ENCODE results near the gene PALM. TPM values are rescaled to one million over a fixed set of nuclear protein-coding genes. Genes with fewer than 3 reads are reported as not detected.

Gene PALM
- total and polyA plus RNA-seq, 9 of the 15 experiments (the other 6 are each of a cell fraction or from before 2014, with no cell fraction given), result 0.04 to 6.6 (median 1.7) TPM

DNA sequence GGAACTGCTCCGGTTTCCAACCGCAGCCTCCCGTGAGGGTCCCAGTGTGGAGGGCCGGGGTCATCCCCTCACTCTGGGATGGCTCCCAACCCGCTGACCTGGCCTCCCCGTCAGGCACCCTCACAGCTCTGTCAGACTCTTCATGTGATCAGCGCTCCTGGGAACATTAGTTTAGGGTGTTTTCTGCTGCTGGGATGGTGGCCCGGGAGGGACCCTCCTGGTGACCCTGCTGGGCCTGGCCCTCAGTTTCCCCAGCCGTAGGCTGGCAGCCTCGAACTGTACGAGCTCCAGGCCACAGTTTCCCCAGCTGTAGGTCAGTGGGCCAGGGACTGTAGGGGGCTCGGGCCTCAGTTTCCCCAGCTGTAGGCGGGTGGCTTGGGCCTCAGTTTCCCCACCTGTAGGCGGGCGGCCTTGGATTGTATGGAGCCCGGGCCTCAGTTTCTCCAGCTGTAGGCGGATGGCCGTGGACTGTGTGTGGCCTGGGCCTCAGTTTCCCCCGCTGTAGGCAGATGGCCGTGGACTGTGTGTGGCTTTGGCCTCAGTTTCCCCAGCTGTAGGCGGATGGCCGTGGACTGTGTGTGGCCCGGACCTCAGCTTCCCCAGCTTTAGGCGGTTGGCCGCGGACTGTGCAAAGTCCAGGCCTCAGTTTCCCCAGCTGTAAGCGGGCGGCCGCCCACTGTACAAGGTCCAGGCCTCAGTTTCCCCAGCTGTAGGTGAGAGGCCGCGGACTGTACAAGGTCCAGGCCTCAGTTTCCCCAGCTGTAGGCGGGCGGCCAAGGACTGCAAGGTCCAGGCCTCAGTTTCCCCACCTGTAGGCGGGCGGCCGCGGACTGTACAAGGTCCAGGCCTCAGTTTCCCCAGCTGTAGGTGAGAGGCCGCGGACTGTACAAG lies 87.2 kb downstream of the PALM start:
- peaks cover 3% of the 10 kb centered on the region; the same call in 1 of the 2 replicates for H3K9me3 ChIP-seq (replicated peaks; ENCODE audit: control insufficient read depth, insufficient read depth, low read depth, low read length)
- intact Hi-C loops (cut with micrococcal nuclease) (no loop called here), in situ Hi-C loops (cut with MboI) (no loop called here)
- peaks cover 7% of the 10 kb centered on the region for H3K9me1 ChIP-seq (ENCODE audit: control insufficient read depth, insufficient read depth, low read length)
- no peak for ATAC-seq
- DNase-seq (ENCODE audit: extremely low read depth in 1 of 4, low spot score in 3 of 4), result no peak
- H3K4me2 ChIP-seq (ENCODE audit: insufficient read depth, low read length), result peak overlapping the region; percentile 80
- peaks cover 29% of the 10 kb centered on the region for H3K36me3 ChIP-seq (ENCODE audit: control insufficient read depth, insufficient read depth, low read length)
- H3K4me1 ChIP-seq (replicated peaks in 1 of 2; ENCODE audit: control insufficient read depth in 2 of 2, insufficient read depth in 2 of 2, low read length in 2 of 2), result peaks cover 34 to 81% of the 10 kb centered on the region in 2 experiments
- POLR2A ChIA-PET, result interaction anchor here (1.3 to 1.5 kb wide), 2 partner anchors 9 to 11 kb away, joined by 5 read pairs; no protein-coding TSS in a partner anchor
- peak overlapping the region; percentile 89; the same call in 2 of the 3 replicates for H3K27ac ChIP-seq (ENCODE audit: extremely low read depth, low read depth, low read length)
- no peak overlapping the region for H2AFZ ChIP-seq (ENCODE audit: low read depth, low read length)
- peak overlapping the region; percentile 55 for H3K4me3 ChIP-seq
- no peaks in the 10 kb centered on the region for H3K27me3 ChIP-seq (ENCODE audit: control insufficient read depth in 2 of 2, insufficient read depth in 2 of 2, low read length in 2 of 2)
- peaks cover 52% of the 10 kb centered on the region for H3K79me2 ChIP-seq (ENCODE audit: control insufficient read depth, insufficient read depth, low read length)
- FAIRE-seq, result no peak
- H3K9ac ChIP-seq (ENCODE audit: insufficient read depth in 1 of 2, low read depth in 2 of 2, low read length in 2 of 2), result peak overlapping the region; percentile 92 to 95
- no TSS peak for BruUV-seq (replicated peaks)
- H4K20me1 ChIP-seq (replicated peaks; ENCODE audit: control insufficient read depth, insufficient read depth, low read length), result peaks cover 29% of the 10 kb centered on the region
- 66% methylated on average over 35 of the region's 39 CpGs for WGBS (ENCODE audit: insufficient coverage, low coverage, missing lambda C conversion rate)
- CTCF ChIA-PET (ENCODE audit: low intra/inter-chr PET ratio), result no interaction called here
- TF ChIP-seq CBX2 (IDR thresholded peaks at IDR 0.05; ENCODE audit: insufficient read depth, low read length, poor library complexity, severe bottlenecking), result no peak
- 0 out of 2 replicates have a peak, but pooled peaks have one; percentile 14 for TF ChIP-seq ZNF511 (CRISPR knock-in tag; IDR thresholded peaks at IDR 0.05)
- TF ChIP-seq, protein P1, sequence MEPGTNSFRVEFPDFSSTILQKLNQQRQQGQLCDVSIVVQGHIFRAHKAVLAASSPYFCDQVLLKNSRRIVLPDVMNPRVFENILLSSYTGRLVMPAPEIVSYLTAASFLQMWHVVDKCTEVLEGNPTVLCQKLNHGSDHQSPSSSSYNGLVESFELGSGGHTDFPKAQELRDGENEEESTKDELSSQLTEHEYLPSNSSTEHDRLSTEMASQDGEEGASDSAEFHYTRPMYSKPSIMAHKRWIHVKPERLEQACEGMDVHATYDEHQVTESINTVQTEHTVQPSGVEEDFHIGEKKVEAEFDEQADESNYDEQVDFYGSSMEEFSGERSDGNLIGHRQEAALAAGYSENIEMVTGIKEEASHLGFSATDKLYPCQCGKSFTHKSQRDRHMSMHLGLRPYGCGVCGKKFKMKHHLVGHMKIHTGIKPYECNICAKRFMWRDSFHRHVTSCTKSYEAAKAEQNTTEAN (CRISPR knock-in tag; IDR thresholded peaks at IDR 0.05), result no peak
- no peak for TF ChIP-seq BCLAF1 (IDR thresholded peaks at IDR 0.05; ENCODE audit: borderline replicate concordance in 1 of 2, control insufficient read depth in 1 of 2, low read depth in 2 of 2, low read length in 1 of 2)
- no peak for TF ChIP-seq BDP1 (IDR thresholded peaks at IDR 0.05; ENCODE audit: insufficient read depth, insufficient read length)
- TF ChIP-seq ZNF431 (CRISPR knock-in tag; IDR thresholded peaks at IDR 0.05), result 0 out of 2 replicates have a peak, but pooled peaks have one; percentile 8
- TF ChIP-seq SREBF1 (IDR thresholded peaks at IDR 0.05; ENCODE audit: borderline replicate concordance, low read depth, low read length), result no peak
- no peak for TF ChIP-seq LARP7 (IDR thresholded peaks at IDR 0.05)
- no peak for TF ChIP-seq MTF1 (CRISPR knock-in tag; IDR thresholded peaks at IDR 0.05; ENCODE audit: borderline replicate concordance)
- TF ChIP-seq, protein P2, sequence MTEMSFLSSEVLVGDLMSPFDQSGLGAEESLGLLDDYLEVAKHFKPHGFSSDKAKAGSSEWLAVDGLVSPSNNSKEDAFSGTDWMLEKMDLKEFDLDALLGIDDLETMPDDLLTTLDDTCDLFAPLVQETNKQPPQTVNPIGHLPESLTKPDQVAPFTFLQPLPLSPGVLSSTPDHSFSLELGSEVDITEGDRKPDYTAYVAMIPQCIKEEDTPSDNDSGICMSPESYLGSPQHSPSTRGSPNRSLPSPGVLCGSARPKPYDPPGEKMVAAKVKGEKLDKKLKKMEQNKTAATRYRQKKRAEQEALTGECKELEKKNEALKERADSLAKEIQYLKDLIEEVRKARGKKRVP (CRISPR knock-in tag; IDR thresholded peaks at IDR 0.05), result no peak
- no peak for TF ChIP-seq CBX3 (IDR thresholded peaks at IDR 0.05; ENCODE audit: borderline replicate concordance in 1 of 2, low read length in 2 of 2)
- no peak for TF ChIP-seq HMG20B (CRISPR knock-in tag; IDR thresholded peaks at IDR 0.05)

Data from K562 (cell line).